ENCODE data around the gene NPIPA1.
"Not testable (repeated sequence)": the region's sequence is repeated elsewhere in the genome, so short reads cannot be mapped to it uniquely, and the experiment has no call there.

The NPIPA1 gene

GRCh38 chr16:14976971-14977736 is 39.9 kb downstream of the NPIPA1 start:
- not testable (repeated sequence) for DNase-seq (ENCODE audit: low read depth in 2 of 2)

- DNase-seq (ENCODE audit: low read depth in 2 of 2) = not testable (repeated sequence)
These were observed 41.0 kb downstream of the NPIPA1 start for GRCh38 chr16:14978281-14978680.

DNA sequence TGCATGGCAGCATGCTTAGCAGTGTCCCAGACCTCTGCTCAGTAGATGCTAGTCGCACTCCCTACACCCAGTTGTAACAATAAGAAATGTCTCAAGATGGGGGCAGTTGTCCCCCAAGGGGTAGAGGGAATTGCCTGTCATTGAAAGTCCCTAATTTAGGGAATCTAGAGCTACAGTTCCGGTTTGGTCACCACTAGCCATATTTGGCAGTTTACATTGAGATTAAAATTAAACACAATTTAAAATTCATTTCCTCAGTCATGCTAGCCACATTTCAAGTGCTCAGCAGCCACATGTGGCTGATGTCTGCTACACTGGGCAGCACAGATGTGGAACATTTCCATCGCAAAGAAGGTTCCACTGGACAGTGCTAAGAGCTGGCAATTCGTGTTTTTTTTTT is 41.7 kb downstream of the NPIPA1 start:
- not testable (repeated sequence) for DNase-seq (ENCODE audit: low read depth in 2 of 2)

GRCh38 chr16:14981234-14981633 is 44.0 kb downstream of the NPIPA1 start:
- not testable (repeated sequence) for DNase-seq (ENCODE audit: low read depth in 2 of 2)

DNA sequence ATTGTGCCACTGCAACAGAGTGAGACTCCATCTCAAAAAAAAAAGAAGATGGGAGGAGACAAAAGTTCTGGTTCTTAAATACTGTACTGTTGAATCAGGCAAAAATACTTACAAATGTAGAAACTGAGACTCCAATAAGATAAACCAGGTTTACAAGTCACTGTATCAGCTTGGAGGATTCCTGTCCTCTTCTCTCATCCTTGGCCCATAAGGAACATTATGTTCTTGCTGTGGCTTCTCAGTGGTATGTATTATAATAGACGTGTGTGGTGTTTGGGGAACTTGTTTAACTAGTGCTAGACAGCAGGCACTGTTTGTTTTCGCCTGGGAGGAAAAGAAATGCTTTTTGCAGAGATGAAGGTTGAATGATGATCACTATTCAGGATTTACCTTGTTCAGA is 45.3 kb downstream of the NPIPA1 start:
- DNase-seq (ENCODE audit: low read depth in 2 of 2) = not testable (repeated sequence)

DNA sequence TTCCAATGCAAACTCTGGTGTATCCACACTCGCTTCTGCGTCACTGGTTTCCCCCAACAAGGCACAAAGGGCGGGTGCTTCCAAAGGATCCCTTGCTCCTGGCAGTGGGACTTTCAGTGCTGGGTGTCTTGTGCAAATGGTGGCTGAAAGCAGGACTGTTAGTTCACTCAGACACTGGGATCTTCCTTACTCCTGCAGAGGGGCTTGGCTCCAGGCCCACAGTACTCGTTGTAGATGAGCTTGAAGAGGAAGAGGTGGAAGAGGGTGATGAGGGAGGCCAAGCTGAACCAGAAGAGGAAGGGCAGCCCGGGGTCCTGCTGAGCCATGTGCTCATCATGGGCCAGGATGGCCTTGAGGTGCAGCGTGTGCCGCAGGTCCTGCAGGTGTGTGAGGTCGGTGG is 50.8 kb downstream of the NPIPA1 start:
- DNase-seq (ENCODE audit: low read depth in 2 of 2) = not testable (repeated sequence)

- not testable (repeated sequence) for DNase-seq (ENCODE audit: low read depth in 2 of 2)
These were observed 51.5 kb downstream of the NPIPA1 start for GRCh38 chr16:14988661-14989191.

DNA sequence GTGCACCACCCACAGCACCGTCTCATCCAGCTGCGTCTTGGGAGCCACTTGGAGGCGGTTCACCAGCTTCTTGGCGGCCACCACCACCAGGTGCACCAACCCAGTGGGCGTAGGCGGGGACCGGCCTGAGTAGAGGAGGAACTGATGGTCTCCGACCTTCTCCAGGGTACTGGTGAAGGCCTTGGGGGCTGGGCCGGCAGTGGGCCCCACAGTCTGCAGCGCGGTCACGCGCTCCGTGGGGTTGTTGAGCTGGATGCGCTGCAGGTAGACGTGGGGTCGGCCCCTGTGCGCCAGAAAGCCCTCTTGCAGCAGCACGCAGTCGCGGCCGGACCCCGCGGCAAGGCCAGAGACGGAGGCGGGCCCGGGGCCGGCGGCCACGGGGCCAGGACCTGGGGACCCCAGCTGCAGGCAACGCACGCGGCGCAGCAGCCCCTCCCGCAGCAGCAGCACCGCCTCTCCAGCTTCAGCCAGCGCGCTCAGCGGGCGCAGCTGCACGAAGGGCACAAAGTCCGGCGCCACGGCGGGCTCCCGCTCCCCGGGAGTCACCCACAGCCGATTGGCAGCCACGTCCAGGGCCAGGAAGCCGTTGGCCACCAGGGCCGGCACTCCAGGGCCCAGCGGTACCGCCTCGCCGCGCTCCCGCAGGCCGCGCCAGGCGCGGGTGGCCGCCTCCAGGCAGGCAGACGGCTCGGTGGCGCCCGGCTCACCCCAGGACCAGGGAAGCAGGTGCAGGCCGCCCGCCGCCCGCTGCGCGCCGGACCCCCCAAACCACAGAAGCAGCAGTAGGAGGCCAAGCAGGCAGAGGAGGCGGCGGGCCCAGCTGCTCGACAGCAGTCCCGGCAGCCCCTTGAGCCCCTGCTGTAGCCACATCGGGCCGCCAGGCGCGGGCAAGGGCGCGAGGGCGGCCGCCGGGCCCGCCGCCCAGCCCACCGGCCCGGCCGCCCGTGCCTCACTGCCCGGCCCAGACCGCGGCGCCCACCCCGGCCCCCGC is 52.3 kb downstream of the NPIPA1 start:
- not testable (repeated sequence) for DNase-seq (ENCODE audit: low read depth in 2 of 2)

- not testable (repeated sequence) for DNase-seq (ENCODE audit: low read depth in 2 of 2)
These were observed 56.3 kb downstream of the NPIPA1 start for GRCh38 chr16:14993277-14994151.

- DNase-seq (ENCODE audit: low read depth in 2 of 2) = not testable (repeated sequence)
These were observed 59.5 kb downstream of the NPIPA1 start for GRCh38 chr16:14996702-14997101.

DNA sequence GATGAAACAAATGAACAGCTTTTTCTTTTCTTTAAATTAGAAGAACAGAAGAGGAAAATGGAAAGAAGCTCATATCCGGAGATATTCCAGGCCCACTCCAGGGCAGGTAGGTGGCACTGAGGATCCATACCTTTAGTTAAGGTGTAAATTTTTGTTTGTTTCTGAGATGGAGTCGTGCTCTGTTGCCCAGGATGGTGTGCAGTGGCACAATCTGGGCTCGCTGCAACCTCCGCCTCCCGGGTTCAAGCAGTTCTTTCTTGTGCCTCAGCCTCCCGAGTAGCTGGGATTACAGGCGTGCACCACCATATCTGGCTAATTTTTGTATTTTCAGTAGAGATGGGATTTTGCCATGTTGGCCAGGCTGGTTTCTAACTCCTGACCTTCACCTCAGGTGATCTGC is 61.1 kb downstream of the NPIPA1 start:
- DNase-seq (ENCODE audit: low read depth in 2 of 2) = not testable (repeated sequence)

DNA sequence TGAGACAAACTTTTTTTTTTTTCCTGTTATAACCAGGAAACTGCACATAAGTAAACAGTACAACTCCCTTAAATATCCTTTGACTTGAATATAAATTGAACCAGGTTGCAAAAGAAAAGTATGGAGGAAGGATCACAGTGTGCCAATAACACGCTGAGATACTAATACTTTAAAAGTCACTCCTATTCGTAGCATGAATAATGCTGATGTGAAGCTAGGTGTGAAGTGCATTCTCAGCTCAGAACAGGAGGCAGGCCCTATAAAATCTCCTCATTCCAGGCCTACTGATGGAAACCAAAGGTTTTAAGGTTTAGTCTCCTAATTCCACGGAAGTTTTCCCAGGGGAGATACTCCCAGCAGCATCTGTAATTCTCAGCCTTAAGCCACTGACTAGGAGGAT is 62.6 kb downstream of the NPIPA1 start:
- DNase-seq (ENCODE audit: low read depth in 2 of 2) = not testable (repeated sequence)

Measured in fibroblast of skin of left quadriceps (primary cell).